GM21367 (cell line): ENCODE data around the gene TMCC3.

Experiments
- ATAC-seq: cut with Tn5 transposase; IDR thresholded peaks from one replicate; pipeline ENCODE4 v1.9.1; 2021; ENCODE audit not compliant: unreplicated experiment

The TMCC3 gene

GRCh38 chr12:94674051-94674451 lies 23.7 kb upstream of the TMCC3 start:
- no peak for ATAC-seq

- no peak for ATAC-seq
These were observed 23.1 kb upstream of the TMCC3 start for GRCh38 chr12:94673496-94673895.

GRCh38 chr12:94671917-94672316 lies 21.6 kb upstream of the TMCC3 start:
- no peak for ATAC-seq

- ATAC-seq, result no peak
These were observed 20.5 kb upstream of the TMCC3 start for GRCh38 chr12:94670898-94671297.

- ATAC-seq, result no peak
These were observed 19.7 kb upstream of the TMCC3 start for GRCh38 chr12:94670075-94670474.

- ATAC-seq, result no peak
These were observed 16.7 kb upstream of the TMCC3 start for GRCh38 chr12:94667031-94667540.

- ATAC-seq, result no peak
These were observed 15.8 kb upstream of the TMCC3 start for GRCh38 chr12:94666158-94666557.

- ATAC-seq, result no peak
These were observed 13.3 kb upstream of the TMCC3 start for GRCh38 chr12:94663702-94664101.

GRCh38 chr12:94663071-94663470 lies 12.7 kb upstream of the TMCC3 start:
- ATAC-seq, result no peak

- ATAC-seq, result no peak
These were observed 10.1 kb upstream of the TMCC3 start for GRCh38 chr12:94660436-94660835.

- no peak for ATAC-seq
These were observed 9.1 kb upstream of the TMCC3 start for GRCh38 chr12:94659346-94659930.

- no peak for ATAC-seq
These were observed 8.6 kb upstream of the TMCC3 start for GRCh38 chr12:94658931-94659330.

- ATAC-seq, result no peak
These were observed 6.2 kb upstream of the TMCC3 start for GRCh38 chr12:94656556-94656955.

GRCh38 chr12:94649349-94650142 lies 811 bp downstream of the TMCC3 start:
- peak; percentile 39 for ATAC-seq

GRCh38 chr12:94648578-94648977 lies 1.8 kb downstream of the TMCC3 start:
- no peak for ATAC-seq

- ATAC-seq, result peak; percentile 47
These were observed 6.0 kb downstream of the TMCC3 start for GRCh38 chr12:94644141-94644979.

GRCh38 chr12:94643606-94644005 lies 6.8 kb downstream of the TMCC3 start:
- ATAC-seq, result no peak

- no peak for ATAC-seq
These were observed 9.1 kb downstream of the TMCC3 start for GRCh38 chr12:94641283-94641682.

GRCh38 chr12:94640134-94640928 lies 10.0 kb downstream of the TMCC3 start:
- ATAC-seq, result peak; percentile 57

GRCh38 chr12:94638521-94638920 lies 11.8 kb downstream of the TMCC3 start:
- ATAC-seq, result no peak
